VCaP (cell line): Measurements from ENCODE around the gene LYG1.
"Not testable (repeated sequence)": the region's sequence is repeated elsewhere in the genome, so short reads cannot be mapped to it uniquely, and the experiment has no call there.

ENCODE experiments used
- H3K27ac ChIP-seq: fragments of 450-650 bp; 2 replicates; pipeline ENCODE4 v1.5.1; 2017
- TF ChIP-seq, protein P1 (sequence below): fragments of 450-650 bp; conservative IDR thresholded peaks from 2 replicates; pipeline ENCODE4 v1.5.1; 2017; ENCODE audit warnings: mild to moderate bottlenecking, moderate library complexity

The LYG1 gene

DNA sequence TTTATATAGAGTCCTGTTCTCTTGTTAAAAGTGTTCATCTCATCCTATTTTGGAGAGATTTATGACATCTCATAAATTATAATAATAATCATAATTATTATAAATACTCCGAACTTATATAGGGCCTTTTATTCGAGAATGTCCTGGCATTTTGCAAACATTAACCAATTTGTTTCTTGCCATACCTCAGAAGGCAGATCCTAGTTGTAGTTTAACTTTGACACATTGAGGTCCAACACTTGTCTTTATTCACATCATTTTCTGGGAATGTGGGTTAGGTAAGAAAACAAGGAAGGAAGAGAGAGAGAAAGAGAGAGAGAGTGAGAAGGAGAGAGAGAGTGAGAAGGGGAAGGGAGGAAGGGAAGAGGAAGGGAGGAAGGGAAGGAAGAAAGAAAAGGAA lies at the start of gene LYG1:
TSS of gene LYG1 (minus strand) at position 101 of the 400 bp plus-strand sequence. CDS start 5,527 bp downstream, outside the sequence.
- not testable (repeated sequence) for H3K27ac ChIP-seq

DNA sequence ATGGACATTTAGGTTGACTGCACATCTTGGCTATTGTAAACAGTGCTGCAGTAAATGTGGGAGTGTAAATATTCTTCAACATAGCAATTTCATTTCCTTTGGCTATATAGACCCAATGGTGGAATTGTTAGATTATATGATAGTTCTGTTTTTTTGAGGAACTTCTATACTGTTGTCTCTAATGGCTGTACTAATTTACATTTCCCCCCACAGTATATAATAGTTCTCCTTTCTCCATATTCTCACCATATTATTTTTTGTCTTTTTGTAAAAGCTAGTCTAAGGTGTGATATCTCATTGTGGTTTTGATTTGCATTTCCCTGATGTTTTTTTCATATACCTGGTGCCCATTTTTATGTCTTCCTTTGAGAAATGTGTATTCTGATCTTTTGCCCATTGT lies 49.2 kb upstream of the LYG1 start:
- TF ChIP-seq, protein P1, sequence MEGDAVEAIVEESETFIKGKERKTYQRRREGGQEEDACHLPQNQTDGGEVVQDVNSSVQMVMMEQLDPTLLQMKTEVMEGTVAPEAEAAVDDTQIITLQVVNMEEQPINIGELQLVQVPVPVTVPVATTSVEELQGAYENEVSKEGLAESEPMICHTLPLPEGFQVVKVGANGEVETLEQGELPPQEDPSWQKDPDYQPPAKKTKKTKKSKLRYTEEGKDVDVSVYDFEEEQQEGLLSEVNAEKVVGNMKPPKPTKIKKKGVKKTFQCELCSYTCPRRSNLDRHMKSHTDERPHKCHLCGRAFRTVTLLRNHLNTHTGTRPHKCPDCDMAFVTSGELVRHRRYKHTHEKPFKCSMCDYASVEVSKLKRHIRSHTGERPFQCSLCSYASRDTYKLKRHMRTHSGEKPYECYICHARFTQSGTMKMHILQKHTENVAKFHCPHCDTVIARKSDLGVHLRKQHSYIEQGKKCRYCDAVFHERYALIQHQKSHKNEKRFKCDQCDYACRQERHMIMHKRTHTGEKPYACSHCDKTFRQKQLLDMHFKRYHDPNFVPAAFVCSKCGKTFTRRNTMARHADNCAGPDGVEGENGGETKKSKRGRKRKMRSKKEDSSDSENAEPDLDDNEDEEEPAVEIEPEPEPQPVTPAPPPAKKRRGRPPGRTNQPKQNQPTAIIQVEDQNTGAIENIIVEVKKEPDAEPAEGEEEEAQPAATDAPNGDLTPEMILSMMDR: no peak

DNA sequence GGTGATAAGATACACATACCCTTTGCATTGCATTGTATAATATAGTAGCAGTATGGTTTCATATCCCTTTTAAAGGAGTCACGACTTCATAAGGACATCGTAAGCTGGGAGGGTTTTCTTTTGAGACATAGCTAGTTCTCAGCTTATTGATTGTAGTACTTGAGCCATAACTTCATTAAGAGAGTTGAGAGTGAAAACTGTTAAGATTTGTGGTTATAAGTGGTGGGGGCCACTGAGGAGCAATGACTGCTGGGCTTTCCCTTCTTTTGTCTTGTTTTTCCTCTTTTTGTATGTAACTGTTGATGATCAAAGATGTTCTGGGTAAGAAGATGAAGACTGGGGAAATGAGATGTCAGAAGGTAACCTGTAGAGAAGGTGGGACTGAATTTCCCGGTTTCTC lies 47.2 kb upstream of the LYG1 start:
- TF ChIP-seq, protein P1: no peak

More for the DNA sequence above, 49.2 kb upstream of the LYG1 start:
- H3K27ac ChIP-seq: no peak overlapping the region

DNA sequence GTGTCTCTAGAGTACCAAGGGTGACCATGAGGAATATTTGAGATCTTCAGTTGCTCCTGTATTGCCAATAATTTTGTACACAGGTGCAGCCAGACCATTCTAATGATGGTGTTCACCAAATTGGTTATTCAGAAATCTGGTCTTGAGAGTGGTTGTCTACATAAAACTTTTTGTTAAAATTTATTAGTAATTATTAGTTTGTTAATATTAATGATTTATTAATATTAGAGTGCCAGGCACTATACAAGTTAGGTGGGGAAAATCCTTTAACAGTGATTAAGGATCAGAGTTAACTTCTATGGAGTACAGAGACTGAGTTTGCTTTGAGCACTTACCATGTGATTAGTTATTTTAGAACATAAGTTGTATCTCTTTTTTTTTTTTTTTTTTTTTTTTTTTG lies 45.2 kb upstream of the LYG1 start:
- H3K27ac ChIP-seq: no peak overlapping the region
- TF ChIP-seq, protein P1: no peak

More for the DNA sequence above, 47.2 kb upstream of the LYG1 start:
- no peak overlapping the region for H3K27ac ChIP-seq

DNA sequence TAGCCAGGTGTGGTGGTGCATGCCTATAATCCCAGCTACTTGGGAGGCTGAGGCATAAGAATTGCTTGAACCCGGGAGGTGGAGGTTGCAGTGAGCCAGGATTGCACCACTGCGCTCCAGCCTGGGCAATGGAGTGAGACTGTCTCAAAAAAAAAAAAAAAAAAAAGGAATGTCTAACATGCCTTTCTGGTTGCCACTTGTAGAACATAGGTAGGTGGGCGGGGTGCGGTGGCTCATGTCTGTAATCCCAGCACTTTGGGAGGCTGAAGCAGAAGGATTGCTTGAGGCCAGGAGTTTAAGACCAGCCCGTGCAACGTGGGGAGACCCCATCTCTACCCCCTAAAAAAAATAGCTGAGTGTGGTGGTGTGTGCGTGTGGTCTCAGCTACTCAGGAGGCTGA lies 44.4 kb upstream of the LYG1 start:
- not testable (repeated sequence) for H3K27ac ChIP-seq

DNA sequence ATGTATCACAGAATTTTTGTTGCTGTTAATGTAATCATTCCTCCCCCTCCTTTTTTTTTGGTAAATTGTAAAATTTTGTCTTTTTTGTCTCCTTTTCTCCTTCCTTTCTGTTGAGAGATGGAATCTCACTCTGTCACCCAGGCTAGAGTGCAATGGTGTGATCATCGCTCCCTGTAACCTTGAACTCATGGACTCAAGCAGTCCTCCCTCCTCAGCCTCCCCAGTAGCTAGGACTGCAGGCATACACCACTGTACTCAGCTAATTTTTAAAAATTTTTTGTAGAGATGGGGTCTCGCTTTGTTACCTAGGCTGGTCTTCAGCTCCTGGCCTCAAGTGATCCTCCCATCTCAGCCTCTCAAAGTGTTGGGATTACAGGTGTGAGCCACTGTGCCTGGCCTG lies 41.5 kb upstream of the LYG1 start:
- TF ChIP-seq, protein P1: no peak
- no peak overlapping the region for H3K27ac ChIP-seq

DNA sequence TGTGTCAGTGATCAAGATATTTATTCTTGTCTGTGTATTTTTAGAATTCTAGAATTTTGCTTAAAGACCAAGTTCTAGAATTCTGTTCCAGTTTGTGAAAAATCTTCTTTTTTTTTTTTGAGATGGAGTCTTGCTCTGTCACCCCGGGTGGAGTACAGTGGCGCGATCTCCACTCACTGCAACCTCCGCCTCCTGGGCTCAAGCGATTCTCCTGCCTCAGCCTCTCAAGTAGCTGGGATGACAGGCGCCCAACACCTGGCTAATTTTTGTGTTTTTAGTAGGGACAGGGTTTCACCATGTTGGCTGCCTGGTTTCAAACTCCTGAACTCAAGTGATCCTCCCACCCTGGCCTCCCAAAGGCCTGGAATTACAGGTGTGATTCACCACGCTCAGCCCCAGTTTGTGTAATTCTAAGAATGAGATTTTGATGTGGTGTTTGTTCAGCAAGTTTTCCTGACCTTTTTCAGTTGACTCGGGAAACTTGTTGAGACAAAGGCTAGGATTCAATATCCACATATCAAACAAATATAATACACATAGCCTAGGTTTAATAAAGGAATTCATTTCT lies 39.8 kb upstream of the LYG1 start:
- TF ChIP-seq, protein P1: no peak
- H3K27ac ChIP-seq: no peak overlapping the region; the same call in 1 of the 2 replicates

DNA sequence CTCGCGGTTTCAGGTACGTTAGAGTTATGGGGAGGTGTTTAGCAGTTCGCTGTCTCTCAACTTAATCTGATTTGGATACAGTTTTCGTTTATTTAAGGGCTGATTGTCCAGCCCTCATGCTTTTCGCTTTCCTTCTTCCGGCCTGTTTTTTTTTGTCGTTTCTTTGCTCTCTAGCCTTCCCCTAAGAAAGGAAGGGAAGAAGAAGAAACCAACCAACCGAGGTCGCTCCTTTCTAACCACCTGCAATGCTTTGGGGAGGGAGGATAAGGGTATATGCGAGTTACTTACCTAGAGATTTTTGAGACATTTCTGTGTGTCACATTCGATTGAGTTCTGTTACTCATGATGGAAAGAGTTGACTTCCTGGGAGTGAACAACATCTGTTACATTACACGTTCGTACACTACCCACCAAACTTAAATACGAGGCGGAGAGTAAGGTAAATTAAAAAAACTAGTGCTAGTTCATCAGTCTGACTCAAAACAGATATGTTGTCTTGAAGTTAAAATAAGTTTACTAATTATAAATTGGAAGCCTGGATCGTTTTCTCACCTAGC lies 37.1 kb upstream of the LYG1 start:
- H3K27ac ChIP-seq: peak overlapping the region; percentile 86
- TF ChIP-seq, protein P1: no peak
